Osteocyte (in vitro differentiated cells): ENCODE measurements around the gene TMIGD3. TPM values are rescaled to one million over a fixed set of nuclear protein-coding genes. Genes with fewer than 3 reads are reported as not detected.

Experiments
- DNase-seq: peaks from one replicate; pipeline ENCODE4 v3.0.0; 2021; ENCODE audit warnings: mixed read lengths; ENCODE audit not compliant: unreplicated experiment; ENCODE audit errors: extremely low spot score
- H3K27ac Mint-ChIP-seq: one replicate; pipeline ENCODE4 v1.8.0; 2021; ENCODE audit warnings: mild to moderate bottlenecking, mixed read lengths; ENCODE audit not compliant: unreplicated experiment
- H3K27me3 Mint-ChIP-seq: one replicate; pipeline ENCODE4 v1.8.0; 2021; ENCODE audit warnings: mixed read lengths; ENCODE audit not compliant: unreplicated experiment
- H3K36me3 Mint-ChIP-seq: one replicate; pipeline ENCODE4 v1.8.0; 2021; ENCODE audit warnings: mixed read lengths; ENCODE audit not compliant: unreplicated experiment
- H3K4me1 Mint-ChIP-seq: one replicate; pipeline ENCODE4 v1.8.0; 2021; ENCODE audit warnings: mixed read lengths; ENCODE audit not compliant: unreplicated experiment
- H3K4me3 Mint-ChIP-seq: one replicate; pipeline ENCODE4 v1.8.0; 2021; ENCODE audit warnings: mild to moderate bottlenecking, moderate library complexity, mixed read lengths; ENCODE audit not compliant: unreplicated experiment
- H3K9me3 Mint-ChIP-seq: one replicate; pipeline ENCODE4 v1.8.0; 2021; ENCODE audit warnings: mixed read lengths; ENCODE audit not compliant: unreplicated experiment
- CTCF ChIP-seq: fragments of 200-600 bp; sonication (generic); IDR thresholded peaks from 2 replicates; pipeline ENCODE4 v1.5.0; 2021; ENCODE audit warnings: antibody characterized with exemption, mild to moderate bottlenecking, moderate library complexity
- total RNA-seq: library from RNA; stranded (reverse); gene quantifications from 2 replicates; pipeline ENCODE4 v1.2.1, GENCODE V29; 2021

Gene TMIGD3
- total RNA-seq, 1 donor from 2014 or later = not detected

DNA sequence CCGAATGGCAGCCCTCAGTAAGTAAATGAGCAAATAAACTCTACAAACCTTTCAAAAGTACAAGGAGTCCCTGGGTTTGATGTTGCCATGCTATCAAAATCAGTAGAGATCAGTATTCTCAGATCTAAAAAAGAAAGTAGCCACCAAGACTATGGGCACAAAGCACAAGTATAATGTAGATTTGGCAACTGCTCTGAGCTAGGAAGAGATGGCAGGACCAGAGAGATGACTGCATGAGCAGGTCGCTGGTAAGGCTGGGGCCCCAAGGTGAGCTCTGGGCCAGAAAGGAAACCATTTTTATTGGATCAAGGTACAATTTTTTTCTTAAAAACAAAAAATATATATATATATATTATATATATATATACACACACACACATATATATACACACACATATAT, 3.1 kb upstream of the TMIGD3 start:
- DNase-seq = no peak
- peak overlapping the region; percentile 1 for H3K27ac Mint-ChIP-seq
- no peaks in the 10 kb centered on the region for H3K9me3 Mint-ChIP-seq
- H3K27me3 Mint-ChIP-seq = peaks cover 8% of the 10 kb centered on the region
- no peak overlapping the region for H3K4me3 Mint-ChIP-seq
- peaks cover 17% of the 10 kb centered on the region for H3K4me1 Mint-ChIP-seq
- TF ChIP-seq CTCF = no peak
- H3K36me3 Mint-ChIP-seq = no peaks in the 10 kb centered on the region

DNA sequence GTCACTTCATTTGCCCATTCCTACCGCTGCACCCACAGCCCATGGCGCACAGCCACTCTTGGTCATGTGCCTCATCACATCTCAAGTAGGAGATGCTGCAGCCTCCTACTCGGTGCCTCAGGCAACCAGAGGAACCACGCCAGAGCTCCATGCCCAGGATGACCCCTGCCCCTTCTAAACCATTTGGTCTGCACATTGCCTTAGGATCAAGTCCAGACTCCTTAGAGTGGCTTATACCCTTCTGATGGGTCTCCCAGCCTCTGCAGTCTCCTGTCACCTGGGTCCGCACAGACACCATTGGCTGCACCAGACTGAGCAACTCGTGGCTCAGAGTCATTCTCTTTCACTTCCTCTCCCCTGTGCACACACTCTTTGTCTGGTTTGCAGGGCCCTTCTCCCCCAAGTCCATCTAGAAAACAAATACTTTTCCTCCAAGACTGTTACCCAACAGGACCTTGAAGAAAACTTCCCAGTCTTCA, 2.2 kb upstream of the TMIGD3 start:
- Mint-ChIP-seq H3K9me3 (no peaks in the 10 kb centered on the region), H3K36me3 (no peaks in the 10 kb centered on the region), H3K4me3 (no peak overlapping the region), H3K27ac (no peak overlapping the region), H3K27me3 (peaks cover 17% of the 10 kb centered on the region), H3K4me1 (peaks cover 17% of the 10 kb centered on the region)
- DNase-seq = no peak
- no peak for TF ChIP-seq CTCF

GRCh38 chr1:111504097-111504496, 664 bp upstream of the TMIGD3 start:
- Mint-ChIP-seq H3K27me3 (peaks cover 31% of the 10 kb centered on the region), H3K27ac (no peak overlapping the region), H3K9me3 (no peaks in the 10 kb centered on the region), H3K4me3 (no peak overlapping the region), H3K4me1 (peaks cover 16% of the 10 kb centered on the region), H3K36me3 (no peaks in the 10 kb centered on the region)
- TF ChIP-seq CTCF = no peak
- DNase-seq = no peak

DNA sequence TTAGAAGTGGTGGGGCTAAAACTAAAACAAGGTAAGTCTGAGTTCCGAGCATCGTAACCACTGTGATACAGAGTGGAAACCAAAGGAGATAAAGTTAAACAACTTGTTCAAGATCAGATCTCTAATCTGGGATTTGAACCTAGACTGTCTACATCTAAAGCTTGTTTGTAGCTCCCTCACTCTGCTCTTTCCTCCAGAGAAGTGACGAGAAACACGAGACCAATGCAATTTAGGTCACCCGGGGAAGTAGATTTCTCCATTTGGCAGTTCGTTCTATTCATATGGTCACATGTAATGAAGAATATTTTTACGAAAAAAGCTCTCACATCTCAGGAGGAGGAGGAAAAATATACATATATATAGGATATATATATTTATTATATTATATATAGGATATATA, 1.8 kb downstream of the TMIGD3 start:
- Mint-ChIP-seq H3K4me3 (no peak overlapping the region), H3K27ac (no peak overlapping the region), H3K36me3 (no peaks in the 10 kb centered on the region), H3K27me3 (peaks cover 42% of the 10 kb centered on the region), H3K9me3 (peaks cover 2% of the 10 kb centered on the region), H3K4me1 (no peaks in the 10 kb centered on the region)
- no peak for DNase-seq
- no peak for TF ChIP-seq CTCF

- H3K27ac Mint-ChIP-seq = no peak overlapping the region
- DNase-seq = no peak
- H3K9me3 Mint-ChIP-seq = peaks cover 5% of the 10 kb centered on the region
- H3K4me3 Mint-ChIP-seq = no peak overlapping the region
- peaks cover 59% of the 10 kb centered on the region for H3K27me3 Mint-ChIP-seq
- no peak for TF ChIP-seq CTCF
- H3K4me1 Mint-ChIP-seq = no peaks in the 10 kb centered on the region
- H3K36me3 Mint-ChIP-seq = no peaks in the 10 kb centered on the region
These were observed 4.2 kb downstream of the TMIGD3 start for GRCh38 chr1:111499026-111499785.
